Endothelial cell of umbilical vein (primary cell): ENCODE measurements around the gene TNFRSF1A. TPM values are rescaled to one million over a fixed set of nuclear protein-coding genes. Genes with fewer than 3 reads are reported as not detected.

Source experiments
- BruUV-seq: library from RNA; stranded (reverse); fragments of 400-500 nt; replicated peaks from 2 replicates; lab custom pipeline; 2021; lab: Mats Ljungman, UMichigan
- CTCF ChIA-PET: fragments of 300-600, 350-600 bp; sonication (Branson Sonifier 250); formaldehyde crosslinking; loops from one replicate; lab custom pipeline; 2021; ENCODE audit warnings: antibody characterized with exemption, inconsistent platforms; lab: Charles Lee
- POLR2A ChIA-PET: fragments of 300-600, 350-600 bp; sonication (Branson Sonifier 250); formaldehyde crosslinking; loops from one replicate; lab custom pipeline; 2021; ENCODE audit warnings: antibody characterized with exemption, inconsistent platforms; lab: Charles Lee
- DNase-seq: peaks from one replicate; pipeline ENCODE4 v3.0.0-alpha.2; 2011; ENCODE audit warnings: low read depth, low spot score
- FAIRE-seq: peaks from 2 replicates; lab custom pipeline; 2011; peaks lifted over from hg19 to GRCh38; lab: Jason Lieb, UNC
- H2AFZ ChIP-seq: 2 replicates; pipeline ENCODE4 v1.6.0; 2012; ENCODE audit warnings: low read depth, low read length, control low read depth, inconsistent platforms
- H3K27ac ChIP-seq: 2 replicates; pipeline ENCODE4 v1.5.1; 2011; ENCODE audit warnings: low read depth, mild to moderate bottlenecking, control low read depth, low read length, moderate library complexity; ENCODE audit not compliant: insufficient read depth
- H3K27me3 ChIP-seq, 2 experiments: 2 replicates each; pipeline versions ENCODE4 v1.6.0 to v1.6.1; 2011; ENCODE audit warnings: low read length in 2 of 2, mixed read lengths in 1 of 2; ENCODE audit not compliant: control insufficient read depth in 2 of 2, insufficient read depth in 2 of 2
- H3K36me3 ChIP-seq, 2 experiments: 2 replicates in 1 of 2; 3 replicates in 1 of 2; pipeline ENCODE4 v1.5.1; 2011; ENCODE audit warnings: low read length in 2 of 2, mild to moderate bottlenecking in 1 of 2, moderate library complexity in 1 of 2; ENCODE audit not compliant: control insufficient read depth in 2 of 2, insufficient read depth in 2 of 2; ENCODE audit errors: extremely low read depth in 1 of 2
- H3K4me1 ChIP-seq: 3 replicates; pipeline ENCODE4 v1.5.1; 2011; ENCODE audit warnings: mild to moderate bottlenecking, low read length; ENCODE audit not compliant: control insufficient read depth, insufficient read depth; ENCODE audit errors: extremely low read depth
- H3K4me2 ChIP-seq: 2 replicates; pipeline ENCODE4 v1.6.1; 2011; ENCODE audit warnings: low read length, control low read depth, mixed read lengths; ENCODE audit not compliant: insufficient read depth
- H3K4me3 ChIP-seq, 3 experiments: fragments of 200-600 bp in 1 of 3; sonication (generic), shearing (Covaris generic) in 1 of 3; replicated peaks in 1 of 3; 2 replicates each; pipeline ENCODE4 v1.5.1; 2011 to 2016; ENCODE audit warnings: control low read depth in 3 of 3, low read length in 3 of 3, mild to moderate bottlenecking in 2 of 3, inconsistent platforms in 1 of 3, low read depth in 1 of 3, moderate library complexity in 1 of 3; ENCODE audit not compliant: insufficient read depth in 1 of 3
- H3K79me2 ChIP-seq: 2 replicates; pipeline ENCODE4 v1.6.0; 2012; ENCODE audit warnings: low read length, inconsistent platforms; ENCODE audit not compliant: control insufficient read depth, insufficient read depth
- H3K9ac ChIP-seq: replicated peaks from 2 replicates; pipeline ENCODE3; 2011; ENCODE audit warnings: low read length, control low read depth; ENCODE audit not compliant: insufficient read depth; ENCODE audit errors: extremely low read depth
- H3K9me1 ChIP-seq: replicated peaks from 3 replicates; pipeline ENCODE4 v1.6.0; 2011; ENCODE audit warnings: mild to moderate bottlenecking, low read length; ENCODE audit not compliant: control insufficient read depth, insufficient read depth; ENCODE audit errors: extremely low read depth
- H3K9me3 ChIP-seq: replicated peaks from 2 replicates; pipeline ENCODE4 v1.5.1; 2012; ENCODE audit warnings: low read length, inconsistent platforms; ENCODE audit not compliant: control insufficient read depth, insufficient read depth
- H4K20me1 ChIP-seq: replicated peaks from 2 replicates; pipeline ENCODE3; 2011; ENCODE audit warnings: mild to moderate bottlenecking, low read length; ENCODE audit not compliant: control insufficient read depth, insufficient read depth; ENCODE audit errors: extremely low read depth
- CTCF ChIP-seq, 2 donors: IDR thresholded peaks; 1 replicate in 1 of 2; 2 replicates in 1 of 2; pipeline ENCODE4 v1.5.1; 2011; ENCODE audit warnings: low read length in 2 of 2, mild to moderate bottlenecking in 2 of 2, moderate library complexity in 2 of 2, control low read depth in 1 of 2, inconsistent platforms in 1 of 2, low read depth in 1 of 2; ENCODE audit not compliant: insufficient read depth in 1 of 2; ENCODE audit errors: extremely low read depth in 1 of 2
- EZH2 ChIP-seq: IDR thresholded peaks from 2 replicates; pipeline ENCODE4 v1.6.1; 2012; ENCODE audit warnings: borderline replicate concordance, low read depth, mild to moderate bottlenecking, moderate library complexity, low read length, inconsistent platforms; ENCODE audit not compliant: severe bottlenecking
- FOS ChIP-seq: IDR thresholded peaks from 2 replicates; pipeline ENCODE4 v1.6.1; 2011; ENCODE audit warnings: mild to moderate bottlenecking, low read length, moderate library complexity, borderline replicate concordance; ENCODE audit not compliant: insufficient read depth
- GATA2 ChIP-seq: IDR thresholded peaks from 2 replicates; pipeline ENCODE4 v1.7.0; 2011; ENCODE audit warnings: low read depth, mild to moderate bottlenecking, moderate library complexity, mixed read lengths, low read length; ENCODE audit not compliant: insufficient read length, insufficient read depth
- JUN ChIP-seq: IDR thresholded peaks from 2 replicates; pipeline ENCODE4 v1.6.1; 2011; ENCODE audit warnings: borderline replicate concordance, low read depth; ENCODE audit not compliant: insufficient read length, insufficient read depth
- MAX ChIP-seq: IDR thresholded peaks from 2 replicates; pipeline ENCODE4 v1.6.1; 2011; ENCODE audit not compliant: insufficient read depth, insufficient read length
- MYC ChIP-seq: IDR thresholded peaks from one replicate; pipeline ENCODE4 v1.6.1; 2011; ENCODE audit warnings: mild to moderate bottlenecking, low read depth, low read length
- POLR2A ChIP-seq: IDR thresholded peaks from 2 replicates; pipeline ENCODE4 v1.6.1; 2012; ENCODE audit warnings: low read depth, mild to moderate bottlenecking, control low read depth, low read length
- POLR2AphosphoS5 ChIP-seq: IDR thresholded peaks from 2 replicates; pipeline ENCODE4 v1.6.1; 2012; ENCODE audit warnings: low read depth, mild to moderate bottlenecking, control low read depth, low read length, moderate library complexity; ENCODE audit not compliant: insufficient read depth
- dilution Hi-C: fragments of 300-500 bp; cut with MboI; formaldehyde crosslinking; loops from one replicate; pipeline ENCODE4 v1.15.0; 2019; ENCODE audit warnings: low sequenced_read_pairs; ENCODE audit not compliant: extremely low pct_ligation_motif_present
- intact Hi-C: fragments of 100-400 bp; cut with micrococcal nuclease; formaldehyde crosslinking; loops from one replicate; pipeline ENCODE4 v1.10.0; 2022
- polyA plus RNA-seq, 4 experiments: library from polyadenylated mRNA; depleted of rRNA in 3 of 4; stranded (reverse) in 3 of 4; unstranded in 1 of 4; fragments of >200 nt; gene quantifications; 2 replicates each; pipeline versions ENCODE4 v1.2.1 to v1.2.3, GENCODE V29; 2011 to 2012; ENCODE audit warnings: missing spikeins in 1 of 4
- total RNA-seq: library from RNA; stranded (reverse); gene quantifications from 2 replicates; pipeline ENCODE4 v1.2.3, GENCODE V29; 2021

Gene TNFRSF1A
- total and polyA plus RNA-seq, 2 donors (not counting 3 experiments of a cell fraction or from before 2014, with no cell fraction given) = 86.5 to 98.2 TPM

- dilution Hi-C loops = no loop called here
- FAIRE-seq (no peak), DNase-seq (no peak)
- peaks cover 0 to 2% of the 10 kb centered on the region in 2 experiments for H3K27me3 ChIP-seq
- H4K20me1 ChIP-seq = no peaks in the 10 kb centered on the region
- no peak overlapping the region for H3K4me3 ChIP-seq
- H3K36me3 ChIP-seq = no peaks in the 10 kb centered on the region
- H2AFZ ChIP-seq = no peak overlapping the region
- no peak overlapping the region for H3K27ac ChIP-seq
- H3K4me2 ChIP-seq = no peak overlapping the region
- H3K9ac ChIP-seq = no peak overlapping the region
- H3K4me1 ChIP-seq = peaks cover 8% of the 10 kb centered on the region
- ChIA-PET POLR2A (no interaction called here), CTCF (interaction anchor here (1.6 kb wide), 1 partner anchor 13 kb away, joined by 5 read pairs; the partner anchor contains the start of gene TNFRSF1A)
- no peaks in the 10 kb centered on the region for H3K9me3 ChIP-seq
- no peaks in the 10 kb centered on the region for H3K9me1 ChIP-seq
- intact Hi-C loops = no loop called here
- no peak for TF ChIP-seq JUN
- no peak for TF ChIP-seq POLR2AphosphoS5
- no peak for TF ChIP-seq MYC
- TF ChIP-seq MAX = no peak
- no peak for TF ChIP-seq FOS
- TF ChIP-seq CTCF (IDR thresholded peaks at IDR 0.05; ENCODE audit: extremely low read depth in 1 of 2, insufficient read depth in 1 of 2, low read depth in 1 of 2, low read length in 2 of 2) = no peak
- no peak for TF ChIP-seq EZH2
- TF ChIP-seq POLR2A = no peak
- TF ChIP-seq GATA2 = no peak
- BruUV-seq = no TSS peak
- H3K79me2 ChIP-seq = no peaks in the 10 kb centered on the region
Observed at GRCh38 chr12:6354495-6355393, 12.9 kb upstream of the TNFRSF1A start.
